ENCODE data around the gene ZNF469.

GRCh38 chr16:88380619-88381018 is 2.1 kb upstream of the ZNF469 start:
- no peak for TF ChIP-seq CTCF (conservative IDR thresholded peaks at IDR 0.05; ENCODE audit: low read depth, low read length)
- no peak for TF ChIP-seq EZH2 (IDR thresholded peaks at IDR 0.05; ENCODE audit: borderline replicate concordance, low read depth, low read length, poor library complexity, severe bottlenecking)

Data from A673 (cell line).